ENCODE results near the gene SPRR4. TPM values are rescaled to one million over a fixed set of nuclear protein-coding genes. Genes with fewer than 3 reads are reported as not detected.

SPRR4 gene
- total RNA-seq, 2 donors from 2014 or later = not detected

DNA sequence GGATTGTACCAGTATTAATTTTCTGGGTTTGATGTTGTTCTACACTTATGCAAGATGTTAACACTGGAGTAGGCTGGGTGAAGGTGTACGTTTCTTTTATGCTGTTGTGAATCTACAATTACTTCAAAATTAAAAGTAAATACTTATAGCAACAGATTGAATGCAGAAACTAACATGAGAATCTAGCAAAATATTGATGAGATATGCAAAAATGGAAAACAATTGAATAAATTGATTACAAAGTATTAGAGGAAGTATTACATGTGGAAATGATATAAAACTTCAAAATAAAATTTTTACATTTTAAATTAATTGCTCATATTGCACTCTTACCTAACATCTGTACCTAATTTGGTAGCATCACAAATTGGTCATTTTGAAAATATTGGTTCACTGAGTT is 25.4 kb downstream of the SPRR4 start:
- TF ChIP-seq, protein P1, sequence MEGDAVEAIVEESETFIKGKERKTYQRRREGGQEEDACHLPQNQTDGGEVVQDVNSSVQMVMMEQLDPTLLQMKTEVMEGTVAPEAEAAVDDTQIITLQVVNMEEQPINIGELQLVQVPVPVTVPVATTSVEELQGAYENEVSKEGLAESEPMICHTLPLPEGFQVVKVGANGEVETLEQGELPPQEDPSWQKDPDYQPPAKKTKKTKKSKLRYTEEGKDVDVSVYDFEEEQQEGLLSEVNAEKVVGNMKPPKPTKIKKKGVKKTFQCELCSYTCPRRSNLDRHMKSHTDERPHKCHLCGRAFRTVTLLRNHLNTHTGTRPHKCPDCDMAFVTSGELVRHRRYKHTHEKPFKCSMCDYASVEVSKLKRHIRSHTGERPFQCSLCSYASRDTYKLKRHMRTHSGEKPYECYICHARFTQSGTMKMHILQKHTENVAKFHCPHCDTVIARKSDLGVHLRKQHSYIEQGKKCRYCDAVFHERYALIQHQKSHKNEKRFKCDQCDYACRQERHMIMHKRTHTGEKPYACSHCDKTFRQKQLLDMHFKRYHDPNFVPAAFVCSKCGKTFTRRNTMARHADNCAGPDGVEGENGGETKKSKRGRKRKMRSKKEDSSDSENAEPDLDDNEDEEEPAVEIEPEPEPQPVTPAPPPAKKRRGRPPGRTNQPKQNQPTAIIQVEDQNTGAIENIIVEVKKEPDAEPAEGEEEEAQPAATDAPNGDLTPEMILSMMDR (IDR thresholded peaks at IDR 0.05) = no peak
- H3K27ac ChIP-seq = no peak overlapping the region

DNA sequence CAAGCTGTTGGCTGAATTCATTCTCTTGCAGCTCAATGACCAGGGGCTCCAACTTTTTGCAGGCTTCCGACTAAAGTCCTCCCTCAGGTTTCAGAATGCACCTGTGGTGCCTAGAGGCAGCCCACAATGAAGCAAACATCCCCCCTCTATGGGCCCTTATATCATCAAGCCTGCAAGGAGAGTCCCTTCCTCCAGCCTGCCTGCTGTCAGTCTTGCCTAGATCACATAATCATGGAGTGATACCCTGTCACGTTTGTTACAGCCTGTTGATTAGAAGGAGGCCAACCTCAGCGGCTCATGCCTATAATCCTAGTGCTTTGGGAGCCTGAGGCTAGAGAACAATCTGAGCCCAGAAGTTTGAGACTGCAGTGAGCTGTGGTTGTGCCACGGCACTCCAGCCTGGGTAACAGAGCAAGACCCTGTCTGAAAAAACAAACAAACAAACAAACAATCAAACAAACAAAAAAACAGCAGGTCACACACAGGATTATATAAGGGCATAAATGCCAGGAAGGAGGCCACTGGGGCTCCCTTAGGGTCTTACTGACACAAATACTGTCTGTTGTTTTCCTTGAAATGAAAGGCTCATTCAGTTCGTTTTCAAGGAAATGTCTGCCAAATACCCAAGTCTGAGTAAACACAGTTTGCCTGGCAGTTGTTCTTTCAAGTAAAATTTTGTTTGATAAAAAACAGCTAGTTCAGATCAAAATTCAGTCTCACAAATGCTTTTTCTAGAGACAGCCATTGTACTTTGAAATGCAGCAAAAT is 26.4 kb downstream of the SPRR4 start:
- no peak for ATAC-seq (ENCODE audit: insufficient number of reproducible peaks, low FRiP score, low read depth)
- TF ChIP-seq, protein P1 (IDR thresholded peaks at IDR 0.05) = no peak
- Histone ChIP-seq H3K4me1 (ENCODE audit: control insufficient read depth in 1 of 2, low read depth in 2 of 2) (no peaks in the 10 kb centered on the region), H3K9me3 (peaks cover 4% of the 10 kb centered on the region), H3K4me3 (no peak overlapping the region), H3K27ac (no peak overlapping the region), H3K36me3 (no peaks in the 10 kb centered on the region), H3K27me3 (replicated peaks; ENCODE audit: insufficient read depth) (no peaks in the 10 kb centered on the region)
- DNase-seq (ENCODE audit: low spot score) = no peak

More for the DNA sequence above, 25.4 kb downstream of the SPRR4 start:
- H3K4me1 ChIP-seq (ENCODE audit: control insufficient read depth in 1 of 2, low read depth in 2 of 2) = no peaks in the 10 kb centered on the region
- DNase-seq (ENCODE audit: low spot score) = no peak
- no peak for ATAC-seq (ENCODE audit: insufficient number of reproducible peaks, low FRiP score, low read depth)
- H3K9me3 ChIP-seq = peaks cover 4% of the 10 kb centered on the region
- H3K27me3 ChIP-seq (replicated peaks; ENCODE audit: insufficient read depth) = no peaks in the 10 kb centered on the region
- no peak overlapping the region for H3K4me3 ChIP-seq
- no peaks in the 10 kb centered on the region for H3K36me3 ChIP-seq

DNA sequence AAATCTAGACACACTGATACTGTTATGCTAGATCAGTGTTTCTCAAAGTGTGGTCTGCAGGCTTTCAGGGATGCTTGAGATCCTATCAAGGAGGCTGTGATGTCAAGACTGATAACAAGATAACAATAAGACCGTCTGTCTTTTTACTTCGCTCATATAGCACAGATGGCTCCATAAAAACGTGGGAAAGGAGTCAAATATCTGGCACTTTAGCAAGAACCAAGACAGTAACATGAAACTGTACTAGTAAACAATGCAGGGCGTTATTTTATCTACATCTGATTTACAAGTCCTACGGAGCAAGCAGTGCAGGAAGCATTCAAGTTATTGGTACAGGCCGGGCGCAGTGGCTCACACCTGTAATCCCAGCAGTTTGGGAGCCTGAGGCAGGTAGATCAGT is 27.5 kb downstream of the SPRR4 start:
- no peak for ATAC-seq (ENCODE audit: insufficient number of reproducible peaks, low FRiP score, low read depth)
- peaks cover 4% of the 10 kb centered on the region for H3K9me3 ChIP-seq
- TF ChIP-seq, protein P1 (IDR thresholded peaks at IDR 0.05) = no peak

DNA sequence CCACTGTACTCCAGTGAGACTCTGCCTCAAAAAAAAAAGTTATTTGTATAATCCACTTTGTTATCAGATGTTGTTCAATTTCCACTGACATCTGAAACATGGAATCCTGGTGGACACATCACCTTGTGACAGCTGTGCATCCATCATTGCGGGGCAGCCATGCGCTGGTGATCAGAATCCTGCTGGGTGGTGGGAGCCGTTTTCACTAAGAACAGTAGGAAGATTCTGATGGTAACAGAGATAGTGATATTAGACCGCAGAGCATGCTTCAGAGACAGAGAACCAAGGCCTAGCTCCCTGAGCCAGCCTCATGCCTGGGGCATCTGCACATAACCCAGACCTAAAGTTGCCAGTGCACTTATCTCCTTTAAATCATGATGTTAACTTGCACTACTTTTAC is 28.0 kb downstream of the SPRR4 start:
- no peaks in the 10 kb centered on the region for H3K36me3 ChIP-seq
- H3K4me3 ChIP-seq = no peak overlapping the region
- no peak overlapping the region for H3K27ac ChIP-seq
- DNase-seq (ENCODE audit: low spot score) (no peak), ATAC-seq (ENCODE audit: insufficient number of reproducible peaks, low FRiP score, low read depth) (no peak)
- H3K4me1 ChIP-seq (ENCODE audit: control insufficient read depth in 1 of 2, low read depth in 2 of 2) = no peaks in the 10 kb centered on the region
- no peaks in the 10 kb centered on the region for H3K27me3 ChIP-seq (replicated peaks; ENCODE audit: insufficient read depth)
- TF ChIP-seq, protein P1 (IDR thresholded peaks at IDR 0.05) = no peak
- peaks cover 4% of the 10 kb centered on the region for H3K9me3 ChIP-seq

More for the DNA sequence above, 27.5 kb downstream of the SPRR4 start:
- Histone ChIP-seq H3K27ac (no peak overlapping the region), H3K4me3 (no peak overlapping the region), H3K27me3 (replicated peaks; ENCODE audit: insufficient read depth) (no peaks in the 10 kb centered on the region), H3K4me1 (ENCODE audit: control insufficient read depth in 1 of 2, low read depth in 2 of 2) (no peaks in the 10 kb centered on the region), H3K36me3 (no peaks in the 10 kb centered on the region)
- DNase-seq (ENCODE audit: low spot score) = no peak

DNA sequence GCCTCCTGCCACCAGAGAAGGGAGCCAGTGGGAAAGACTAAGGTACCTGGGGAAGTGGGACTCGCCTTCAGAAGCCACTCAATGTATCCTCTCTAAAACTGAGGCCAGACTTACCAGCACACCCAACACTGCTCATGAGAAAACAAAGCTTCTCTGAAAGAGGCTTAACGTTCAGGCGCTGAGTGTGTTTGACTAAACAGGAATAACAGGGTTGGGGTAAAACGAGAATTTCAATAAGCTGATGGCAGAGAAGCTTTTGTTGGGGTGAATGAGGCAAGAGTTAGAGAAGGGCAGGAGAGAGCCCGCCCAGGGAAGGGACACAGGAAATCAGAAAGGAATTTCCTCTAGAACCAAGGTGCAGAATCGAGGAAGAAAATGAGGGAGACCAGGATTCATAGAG is 29.4 kb downstream of the SPRR4 start:
- Histone ChIP-seq H3K36me3 (no peaks in the 10 kb centered on the region), H3K9me3 (peaks cover 4% of the 10 kb centered on the region)
- no peak for ATAC-seq (ENCODE audit: insufficient number of reproducible peaks, low FRiP score, low read depth)

More for the DNA sequence above, 29.4 kb downstream of the SPRR4 start:
- Histone ChIP-seq H3K4me1 (ENCODE audit: control insufficient read depth in 1 of 2, low read depth in 2 of 2) (no peaks in the 10 kb centered on the region), H3K27ac (no peak overlapping the region), H3K27me3 (replicated peaks; ENCODE audit: insufficient read depth) (no peaks in the 10 kb centered on the region), H3K4me3 (no peak overlapping the region)
- DNase-seq (ENCODE audit: low spot score) = no peak
- TF ChIP-seq, protein P1 (IDR thresholded peaks at IDR 0.05) = no peak

Measured in thoracic aorta (tissue), 2 donors.